CD14-positive monocyte (primary cell): Measurements from ENCODE around the gene PRR36. TPM values are rescaled to one million over a fixed set of nuclear protein-coding genes. Genes with fewer than 3 reads are reported as not detected.

Experiments
- DNase-seq, 3 donors: peaks; one replicate each; pipeline ENCODE4 v3.0.0-alpha.2; 2011 to 2022
- H2AFZ ChIP-seq: 2 replicates; pipeline ENCODE4 v1.6.0; 2012; ENCODE audit warnings: mild to moderate bottlenecking, low read depth, low read length, inconsistent platforms; ENCODE audit not compliant: insufficient read depth, poor library complexity, severe bottlenecking
- H3K27ac ChIP-seq, 2 donors: 1 replicate in 1 of 2; 2 replicates in 1 of 2; pipeline ENCODE4 v1.5.1; 2012 to 2013; ENCODE audit warnings: low read length in 2 of 2, control low read depth in 1 of 2, inconsistent platforms in 1 of 2, low read depth in 1 of 2, mild to moderate bottlenecking in 1 of 2
- H3K27me3 ChIP-seq, 2 donors: one replicate each; pipeline versions ENCODE4 v1.6.0 to v1.6.1; 2011 to 2013; ENCODE audit warnings: low read length in 2 of 2; ENCODE audit not compliant: control insufficient read depth in 2 of 2, insufficient read depth in 2 of 2
- H3K36me3 ChIP-seq, 2 donors: replicated peaks in 1 of 2; 1 replicate in 1 of 2; 2 replicates in 1 of 2; pipeline versions ENCODE4 v1.5.1 to v1.6.1; 2012 to 2013; ENCODE audit warnings: low read length in 2 of 2, control low read depth in 1 of 2, inconsistent platforms in 1 of 2, mild to moderate bottlenecking in 1 of 2; ENCODE audit not compliant: insufficient read depth in 2 of 2, control insufficient read depth in 1 of 2
- H3K4me1 ChIP-seq, 2 donors: 1 replicate in 1 of 2; 2 replicates in 1 of 2; pipeline versions ENCODE4 v1.5.1 to v1.6.1; 2012 to 2013; ENCODE audit warnings: low read length in 2 of 2, control low read depth in 1 of 2, inconsistent platforms in 1 of 2, mild to moderate bottlenecking in 1 of 2, moderate library complexity in 1 of 2; ENCODE audit not compliant: insufficient read depth in 2 of 2, control insufficient read depth in 1 of 2
- H3K4me2 ChIP-seq: replicated peaks from 2 replicates; pipeline ENCODE3; 2012; ENCODE audit warnings: low read length, moderate library complexity, mild to moderate bottlenecking; ENCODE audit not compliant: poor library complexity, severe bottlenecking; ENCODE audit errors: extremely low read depth
- H3K4me3 ChIP-seq, 3 experiments: fragments of 200-600 bp in 1 of 3; sonication (generic) in 1 of 3; replicated peaks in 1 of 3; 1 replicate in 2 of 3; 2 replicates in 1 of 3; pipeline ENCODE4 v1.5.1; 2011 to 2013; ENCODE audit warnings: low read length in 3 of 3, mild to moderate bottlenecking in 3 of 3, control low read depth in 2 of 3, low read depth in 2 of 3, inconsistent platforms in 1 of 3, moderate library complexity in 1 of 3
- H3K79me2 ChIP-seq: 2 replicates; pipeline ENCODE4 v1.6.0; 2012; ENCODE audit warnings: mild to moderate bottlenecking, control low read depth, inconsistent platforms, low read length, moderate library complexity; ENCODE audit not compliant: insufficient read depth
- H3K9ac ChIP-seq: 2 replicates; pipeline ENCODE4 v1.6.0; 2017; ENCODE audit warnings: low read length, mild to moderate bottlenecking; ENCODE audit not compliant: insufficient read depth, poor library complexity, severe bottlenecking
- H3K9me3 ChIP-seq, 2 donors: replicated peaks in 1 of 2; 1 replicate in 1 of 2; 2 replicates in 1 of 2; pipeline versions ENCODE4 v1.5.1 to v1.6.1; 2012 to 2013; ENCODE audit warnings: low read length in 2 of 2, control low read depth in 1 of 2; ENCODE audit not compliant: control insufficient read depth in 1 of 2, insufficient read depth in 1 of 2
- H4K20me1 ChIP-seq: 2 replicates; pipeline ENCODE4 v1.6.0; 2012; ENCODE audit warnings: mild to moderate bottlenecking, low read length, control low read depth, moderate library complexity; ENCODE audit not compliant: insufficient read depth
- H3K27ac Mint-ChIP-seq, 7 donors: one replicate each; pipeline ENCODE4 v1.8.0; 2020; ENCODE audit warnings: mild to moderate bottlenecking in 7 of 7, mixed read lengths in 7 of 7, moderate library complexity in 6 of 7, inconsistent platforms in 2 of 7
- H3K27me3 Mint-ChIP-seq, 3 donors: one replicate each; pipeline ENCODE4 v1.8.0; 2021 to 2022; ENCODE audit warnings: low read depth in 3 of 3, mild to moderate bottlenecking in 3 of 3, mixed read lengths in 3 of 3, moderate library complexity in 3 of 3, inconsistent platforms in 1 of 3
- H3K36me3 Mint-ChIP-seq, 2 donors: one replicate each; pipeline ENCODE4 v1.8.0; 2020; ENCODE audit warnings: mixed read lengths in 2 of 2, inconsistent platforms in 1 of 2, mild to moderate bottlenecking in 1 of 2
- H3K4me1 Mint-ChIP-seq: one replicate; pipeline ENCODE4 v1.8.0; 2020; ENCODE audit warnings: mild to moderate bottlenecking, mixed read lengths
- H3K4me3 Mint-ChIP-seq, 2 donors: one replicate each; pipeline ENCODE4 v1.8.0; 2020; ENCODE audit warnings: mild to moderate bottlenecking in 2 of 2, mixed read lengths in 2 of 2, moderate library complexity in 1 of 2
- H3K9me3 Mint-ChIP-seq, 7 donors: one replicate each; pipeline ENCODE4 v1.8.0; 2020 to 2022; ENCODE audit warnings: mixed read lengths in 7 of 7, mild to moderate bottlenecking in 6 of 7, moderate library complexity in 6 of 7, inconsistent platforms in 2 of 7
- WGBS: methylation state at CpG from one replicate; pipeline ENCODE4 v1.1.5; 2013; ENCODE audit warnings: missing lambda C conversion rate; ENCODE audit not compliant: insufficient coverage; 5-methylcytosine and 5-hydroxymethylcytosine counted together
- intact Hi-C, 2 donors: fragments of 100-400 bp; cut with micrococcal nuclease; formaldehyde crosslinking; loops; one replicate each; pipeline versions ENCODE4 v1.15.0 to v1.15.1; 2023
- polyA plus RNA-seq, 3 donors: library from polyadenylated mRNA; depleted of rRNA in 1 of 3; unstranded in 2 of 3; stranded (reverse) in 1 of 3; fragments of 300-500 nt in 2 of 3; fragments of >200 nt in 1 of 3; fragmentation: Illumina TruSeq in 2 of 3; gene quantifications; 1 replicate in 2 of 3; 2 replicates in 1 of 3; pipeline ENCODE4 v1.2.3, GENCODE V29; 2012 to 2021
- TF ChIP-seq, protein P1 (sequence below): fragments of 200-600 bp; IDR thresholded peaks from one replicate; pipeline ENCODE4 v1.8.0; 2022; ENCODE audit warnings: antibody characterized with exemption, mild to moderate bottlenecking

Gene PRR36
- polyA plus RNA-seq, 3 donors = not detected

DNA sequence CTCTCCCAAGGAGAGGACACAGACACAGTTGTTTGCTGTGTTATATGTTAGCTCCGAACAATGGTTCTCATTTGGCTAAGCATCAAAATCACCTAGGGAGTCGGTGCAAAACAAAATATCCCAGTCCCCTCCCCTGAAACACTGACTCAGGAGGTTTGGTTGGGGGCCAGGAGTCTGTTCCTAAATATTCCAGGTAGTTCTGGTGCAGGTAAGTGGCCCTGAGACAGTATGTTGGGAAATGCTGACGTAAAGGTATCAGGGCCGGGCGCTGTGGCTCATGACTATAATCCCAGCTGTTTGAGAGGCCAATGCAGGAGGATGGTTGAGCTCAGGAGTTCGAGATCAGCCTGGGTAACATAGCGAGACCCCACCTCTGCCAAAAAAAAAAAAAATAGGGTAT lies 27.1 kb upstream of the PRR36 start:
- peaks cover 22% of the 10 kb centered on the region for H4K20me1 ChIP-seq
- Mint-ChIP-seq H3K27ac (no peak overlapping the region), H3K4me3 (no peak overlapping the region), H3K4me1 (peaks cover 24% of the 10 kb centered on the region), H3K9me3 (peaks cover 0 to 3% (median 0%) of the 10 kb centered on the region in 7 donors), H3K27me3 (peaks cover 0 to 6% (median 5%) of the 10 kb centered on the region in 3 donors), H3K36me3 (peaks cover 9 to 15% of the 10 kb centered on the region in 2 donors)
- peaks cover 6 to 11% of the 10 kb centered on the region in 2 donors for H3K36me3 ChIP-seq
- no peak overlapping the region for H3K27ac ChIP-seq
- H3K9ac ChIP-seq = no peak overlapping the region
- H3K79me2 ChIP-seq = peaks cover 23% of the 10 kb centered on the region
- H3K9me3 ChIP-seq = no peaks in the 10 kb centered on the region
- no peak overlapping the region for H3K4me3 ChIP-seq
- TF ChIP-seq, protein P1, sequence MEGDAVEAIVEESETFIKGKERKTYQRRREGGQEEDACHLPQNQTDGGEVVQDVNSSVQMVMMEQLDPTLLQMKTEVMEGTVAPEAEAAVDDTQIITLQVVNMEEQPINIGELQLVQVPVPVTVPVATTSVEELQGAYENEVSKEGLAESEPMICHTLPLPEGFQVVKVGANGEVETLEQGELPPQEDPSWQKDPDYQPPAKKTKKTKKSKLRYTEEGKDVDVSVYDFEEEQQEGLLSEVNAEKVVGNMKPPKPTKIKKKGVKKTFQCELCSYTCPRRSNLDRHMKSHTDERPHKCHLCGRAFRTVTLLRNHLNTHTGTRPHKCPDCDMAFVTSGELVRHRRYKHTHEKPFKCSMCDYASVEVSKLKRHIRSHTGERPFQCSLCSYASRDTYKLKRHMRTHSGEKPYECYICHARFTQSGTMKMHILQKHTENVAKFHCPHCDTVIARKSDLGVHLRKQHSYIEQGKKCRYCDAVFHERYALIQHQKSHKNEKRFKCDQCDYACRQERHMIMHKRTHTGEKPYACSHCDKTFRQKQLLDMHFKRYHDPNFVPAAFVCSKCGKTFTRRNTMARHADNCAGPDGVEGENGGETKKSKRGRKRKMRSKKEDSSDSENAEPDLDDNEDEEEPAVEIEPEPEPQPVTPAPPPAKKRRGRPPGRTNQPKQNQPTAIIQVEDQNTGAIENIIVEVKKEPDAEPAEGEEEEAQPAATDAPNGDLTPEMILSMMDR = no peak
- no peak overlapping the region for H2AFZ ChIP-seq
- DNase-seq = no peak
- WGBS = 94% methylated on average over 3 of the region's 7 CpGs
- intact Hi-C loops = loop anchor here in 1 of 2 donors (10.0 kb wide), 1 partner anchor 267 kb away; the partner anchor contains the start of genes PCP2 and STXBP2
- no peak overlapping the region for H3K4me2 ChIP-seq
- no peaks in the 10 kb centered on the region for H3K27me3 ChIP-seq
- H3K4me1 ChIP-seq = peaks cover 19 to 26% of the 10 kb centered on the region in 2 donors

DNA sequence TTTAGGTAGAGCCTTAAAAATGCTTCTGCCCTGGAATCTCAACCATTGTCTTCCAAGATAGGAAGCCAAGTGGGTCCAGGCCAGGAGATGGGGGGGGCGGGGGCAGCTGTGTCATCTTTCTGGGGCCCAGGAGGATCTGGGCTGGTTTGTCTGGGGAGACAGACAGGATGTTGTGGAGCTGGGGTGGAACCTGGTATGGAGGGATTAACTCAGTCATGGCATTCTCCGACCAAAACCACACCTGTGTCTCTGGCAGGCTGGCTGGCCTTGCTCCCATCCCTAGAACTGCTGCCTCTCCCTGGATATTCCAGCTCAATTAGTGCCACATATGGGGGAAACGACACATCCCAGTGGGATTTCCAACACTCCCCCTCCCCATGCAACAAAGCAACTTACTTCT lies 26.7 kb upstream of the PRR36 start:
- Histone ChIP-seq H2AFZ (no peak overlapping the region), H3K79me2 (peaks cover 19% of the 10 kb centered on the region), H3K9me3 (no peaks in the 10 kb centered on the region), H3K4me2 (no peak overlapping the region), H3K27me3 (no peaks in the 10 kb centered on the region), H3K9ac (no peak overlapping the region), H3K36me3 (peaks cover 2 to 7% of the 10 kb centered on the region in 2 donors), H3K4me1 (peaks cover 19 to 26% of the 10 kb centered on the region in 2 donors), H3K27ac (no peak overlapping the region), H3K4me3 (no peak overlapping the region), H4K20me1 (peaks cover 18% of the 10 kb centered on the region)
- Mint-ChIP-seq H3K36me3 (peaks cover 9 to 11% of the 10 kb centered on the region in 2 donors), H3K4me3 (no peak overlapping the region), H3K9me3 (peaks cover 0 to 3% (median 0%) of the 10 kb centered on the region in 7 donors), H3K27ac (peak overlapping the region in 1 of 7 donors; percentile 35), H3K4me1 (peaks cover 24% of the 10 kb centered on the region), H3K27me3 (peaks cover 0 to 6% (median 5%) of the 10 kb centered on the region in 3 donors)
- DNase-seq = no peak
- TF ChIP-seq, protein P1 = no peak
- intact Hi-C loops = loop anchor here in 1 of 2 donors (10.0 kb wide), 1 partner anchor 266 kb away; the partner anchor contains the start of genes PCP2 and STXBP2
- 100% methylated on average over 1 of the region's 3 CpGs for WGBS
